GM12878 (cell line): ENCODE data around the gene CDH4. TPM values are rescaled to one million over a fixed set of nuclear protein-coding genes. Genes with fewer than 3 reads are reported as not detected.

Source experiments
- ATAC-seq: fragments of 200-7000 bp; cut with Tn5 transposase; 3 replicates; pipeline ENCODE4 v1.9.1; 2020; ENCODE audit warnings: mild to moderate bottlenecking, moderate library complexity
- BruUV-seq: library from RNA; stranded (reverse); fragments of 400-500 nt; replicated peaks from 2 replicates; lab custom pipeline; 2021; lab: Mats Ljungman, UMichigan
- CTCF ChIA-PET: fragments of 300-600 bp; sonication (Branson Sonifier 250); formaldehyde crosslinking; extraction: SDS; loops from one replicate; lab custom pipeline; 2021; ENCODE audit warnings: inconsistent platforms; lab: Yijun Ruan, JAX
- POLR2A ChIA-PET: fragments of 350-600 bp; formaldehyde crosslinking; extraction: SDS; loops from one replicate; lab custom pipeline; 2021; ENCODE audit warnings: inconsistent platforms; lab: Charles Lee
- RAD21 ChIA-PET: fragments of 300-600 bp; sonication (Branson Sonifier 250); formaldehyde crosslinking; loops from one replicate; lab custom pipeline; 2023; ENCODE audit warnings: antibody characterized with exemption; ENCODE audit not compliant: unreplicated experiment; lab: Charles Lee
- SMC1A ChIA-PET: fragments of 300-600 bp; sonication (Branson Sonifier 250); formaldehyde crosslinking; loops from one replicate; lab custom pipeline; 2023; ENCODE audit not compliant: unreplicated experiment, uncharacterized antibody; lab: Charles Lee
- DNase-seq: peaks from one replicate; pipeline ENCODE4 v3.0.0-alpha.2; 2011; ENCODE audit warnings: low read depth, low spot score
- FAIRE-seq: peaks from 3 replicates; lab custom pipeline; 2011; peaks lifted over from hg19 to GRCh38; lab: Jason Lieb, UNC
- H2AFZ ChIP-seq: 2 replicates; pipeline ENCODE4 v1.6.0; 2011; ENCODE audit warnings: low read depth, low read length, control low read depth; ENCODE audit not compliant: control insufficient read depth
- H3K27ac ChIP-seq: 2 replicates; pipeline ENCODE4 v1.5.1; 2011; ENCODE audit warnings: control low read depth; ENCODE audit not compliant: control insufficient read depth, insufficient read depth
- H3K27me3 ChIP-seq, 2 experiments: replicated peaks in 1 of 2; 2 replicates each; pipeline versions ENCODE4 v1.6.0 to v1.6.1; 2011; ENCODE audit warnings: low read length in 1 of 2; ENCODE audit not compliant: control insufficient read depth in 2 of 2, insufficient read depth in 2 of 2
- H3K36me3 ChIP-seq, 2 experiments: 2 replicates each; pipeline ENCODE4 v1.5.1; 2011; ENCODE audit warnings: low read length in 1 of 2; ENCODE audit not compliant: control insufficient read depth in 2 of 2, insufficient read depth in 2 of 2
- H3K4me1 ChIP-seq: 2 replicates; pipeline ENCODE4 v1.6.1; 2011; ENCODE audit warnings: mild to moderate bottlenecking, low read length, moderate library complexity, mixed read lengths; ENCODE audit not compliant: control insufficient read depth, insufficient read depth
- H3K4me2 ChIP-seq: 2 replicates; pipeline ENCODE4 v1.6.0; 2011; ENCODE audit warnings: control low read depth; ENCODE audit not compliant: control insufficient read depth, insufficient read depth
- H3K4me3 ChIP-seq: fragments of 200-600 bp; sonication (generic); 2 replicates; pipeline ENCODE4 v1.5.1; 2016
- H3K79me2 ChIP-seq: 2 replicates; pipeline ENCODE4 v1.6.0; 2011; ENCODE audit warnings: low read length; ENCODE audit not compliant: control insufficient read depth, insufficient read depth
- H3K9ac ChIP-seq: 2 replicates; pipeline ENCODE4 v1.8.0; 2011; ENCODE audit warnings: low read length, control low read depth, mixed read lengths; ENCODE audit not compliant: control insufficient read depth, insufficient read depth
- H3K9me3 ChIP-seq: replicated peaks from 3 replicates; pipeline ENCODE4 v1.5.1; 2011; ENCODE audit warnings: mild to moderate bottlenecking, low read length; ENCODE audit not compliant: control insufficient read depth, insufficient read depth
- H4K20me1 ChIP-seq: 2 replicates; pipeline ENCODE4 v1.6.0; 2011; ENCODE audit not compliant: control insufficient read depth, insufficient read depth
- BMI1 ChIP-seq: fragments of 450-650 bp; IDR thresholded peaks from 2 replicates; pipeline ENCODE4 v1.6.1; 2016; ENCODE audit warnings: mild to moderate bottlenecking, moderate library complexity, borderline replicate concordance
- BRCA1 ChIP-seq: IDR thresholded peaks from 2 replicates; pipeline ENCODE4 v1.6.1; 2011; ENCODE audit warnings: low read depth, low read length, improper control_type of control experiment
- CBFB ChIP-seq: IDR thresholded peaks from 2 replicates; pipeline ENCODE4 v1.6.1; 2016; ENCODE audit warnings: antibody characterized with exemption, low read depth
- EZH2 ChIP-seq: IDR thresholded peaks from 2 replicates; pipeline ENCODE4 v1.6.1; 2012; ENCODE audit warnings: low read depth, mild to moderate bottlenecking, control low read depth, inconsistent platforms, low read length, borderline replicate concordance; ENCODE audit not compliant: control insufficient read depth
- FOXM1 ChIP-seq: IDR thresholded peaks from 2 replicates; pipeline ENCODE4 v1.6.1; 2012; ENCODE audit warnings: low read depth, mild to moderate bottlenecking, inconsistent platforms, low read length, moderate library complexity
- IKZF1 ChIP-seq: fragments of 450-650 bp; conservative IDR thresholded peaks from 2 replicates; pipeline ENCODE4 v1.6.1; 2017; ENCODE audit warnings: antibody characterized with exemption, mild to moderate bottlenecking
- MEF2B ChIP-seq: fragments of 450-650 bp; IDR thresholded peaks from 2 replicates; pipeline ENCODE4 v1.6.1; 2018; ENCODE audit warnings: mild to moderate bottlenecking, moderate library complexity; ENCODE audit not compliant: partially characterized antibody, poor library complexity, severe bottlenecking
- MYB ChIP-seq: fragments of 150-350 bp; IDR thresholded peaks from 2 replicates; pipeline ENCODE4 v1.6.1; 2014; ENCODE audit warnings: mild to moderate bottlenecking, low read depth, low read length, borderline replicate concordance
- PRDM15 ChIP-seq: fragments of 450-650 bp; formaldehyde crosslinking; IDR thresholded peaks from 2 replicates; pipeline ENCODE4 v1.4.0; 2020; ENCODE audit warnings: mild to moderate bottlenecking, moderate library complexity
- RUNX3 ChIP-seq: IDR thresholded peaks from 2 replicates; pipeline ENCODE4 v1.6.1; 2012; ENCODE audit warnings: low read length, inconsistent platforms
- SMAD5 ChIP-seq: IDR thresholded peaks from 2 replicates; pipeline ENCODE4 v1.6.1; 2016; ENCODE audit warnings: antibody characterized with exemption, low read depth
- TCF7 ChIP-seq: IDR thresholded peaks from 2 replicates; pipeline ENCODE4 v1.6.1; 2014; ENCODE audit warnings: antibody characterized with exemption, borderline replicate concordance
- ZBTB33 ChIP-seq: fragments of 450-650 bp; IDR thresholded peaks from 2 replicates; pipeline ENCODE4 v1.6.1; 2017; ENCODE audit warnings: mild to moderate bottlenecking
- ZNF622 ChIP-seq: fragments of 450-650 bp; IDR thresholded peaks from 2 replicates; pipeline ENCODE4 v1.6.1; 2017; ENCODE audit warnings: mild to moderate bottlenecking, inconsistent platforms
- WGBS: methylation state at CpG from one replicate; pipeline ENCODE4 v1.1.6; 2016; ENCODE audit warnings: low lambda C conversion rate; ENCODE audit not compliant: insufficient replicate concordance, insufficient coverage; ENCODE audit errors: missing lambda C conversion rate; 5-methylcytosine and 5-hydroxymethylcytosine counted together
- in situ Hi-C: fragments of 300-500 bp; cut with MboI; formaldehyde crosslinking; loops from 9 replicates; pipeline ENCODE4 v1.14.3; 2018; ENCODE audit warnings: mixed read lengths
- intact Hi-C: fragments of 100-400 bp; cut with micrococcal nuclease; formaldehyde crosslinking; loops from one replicate; pipeline ENCODE4 v1.14.2; 2022; ENCODE audit not compliant: unreplicated experiment
- polyA plus RNA-seq, 11 experiments: library from polyadenylated mRNA; depleted of rRNA in 4 of 11; unstranded in 6 of 11; stranded (reverse) in 5 of 11; fragments of >200 nt; fragmentation: Nextera tagmentation in 4 of 11; fragmentation: Illumina TruSeq in 1 of 11; extraction: Ambion mirVana in 4 of 11; extraction: Trizol in 1 of 11; gene quantifications; 1 replicate in 1 of 11; 2 replicates in 10 of 11; pipeline versions ENCODE4 v1.2.1 to v1.2.3, GENCODE V29; 2011 to 2016; ENCODE audit warnings: inconsistent platforms in 2 of 11, missing spikeins in 2 of 11, low read depth in 1 of 11
- total RNA-seq, 4 experiments: library from RNA; depleted of rRNA in 3 of 4; stranded (reverse); fragments of >200 nt in 3 of 4; fragmentation: Illumina TruSeq in 1 of 4; extraction: Trizol in 1 of 4; gene quantifications; 2 replicates each; pipeline versions ENCODE4 v1.2.1 to v1.2.3, GENCODE V29; 2013 to 2021

CDH4 gene
- total and polyA plus RNA-seq, 10 of the 15 experiments (the other 5 are each of a cell fraction or from before 2014, with no cell fraction given): not detected

GRCh38 chr20:61364147-61364546, 112.1 kb downstream of the CDH4 start:
- DNase-seq: no peak
- Histone ChIP-seq H2AFZ (no peak overlapping the region), H3K4me3 (no peak overlapping the region), H4K20me1 (no peaks in the 10 kb centered on the region), H3K9ac (no peak overlapping the region), H3K4me1 (no peaks in the 10 kb centered on the region), H3K27ac (no peak overlapping the region), H3K9me3 (no peaks in the 10 kb centered on the region; the same call in 2 of the 3 replicates), H3K27me3 (no peaks in the 10 kb centered on the region), H3K36me3 (no peaks in the 10 kb centered on the region), H3K79me2 (no peaks in the 10 kb centered on the region), H3K4me2 (no peak overlapping the region)
- ChIA-PET CTCF (no interaction called here), RAD21 (no interaction called here), POLR2A (no interaction called here), SMC1A (no interaction called here)
- BruUV-seq: no TSS peak
- intact Hi-C loops (no loop called here), in situ Hi-C loops (no loop called here)
- no peak for TF ChIP-seq MYB
- TF ChIP-seq FOXM1: no peak
- no peak for TF ChIP-seq PRDM15
- no peak for TF ChIP-seq ZNF622
- no peak for TF ChIP-seq IKZF1
- no peak for TF ChIP-seq ZBTB33
- no peak for TF ChIP-seq MEF2B
- no peak for TF ChIP-seq TCF7
- no peak for TF ChIP-seq RUNX3
- TF ChIP-seq CBFB: no peak
- TF ChIP-seq EZH2: no peak
- TF ChIP-seq BRCA1: no peak
- no peak for TF ChIP-seq SMAD5
- TF ChIP-seq BMI1: no peak
- FAIRE-seq: no peak
- 28% methylated on average over 5 of the region's 5 CpGs for WGBS
- no peak for ATAC-seq
